Measurements from ENCODE around the gene USP20.

The USP20 gene

GRCh38 chr9:129823542-129823934, 11.7 kb upstream of the USP20 start:
- no peak for DNase-seq (ENCODE audit: low read depth in 2 of 2)

- DNase-seq (ENCODE audit: low read depth in 2 of 2) = peak; percentile 84 to 85
Measured at GRCh38 chr9:129823935-129824601, 11.2 kb upstream of the USP20 start, which contains the start of gene TOR1A. Gene TOR1A (minus strand): TSS chr9:129824136. CDS start chr9:129824085, 51 bp downstream.

GRCh38 chr9:129826344-129826743, 8.9 kb upstream of the USP20 start:
- DNase-seq (ENCODE audit: low read depth in 2 of 2) = no peak

- DNase-seq (ENCODE audit: low read depth in 2 of 2) = no peak
Measured at GRCh38 chr9:129826759-129827158, 8.5 kb upstream of the USP20 start.

- DNase-seq (ENCODE audit: low read depth in 2 of 2) = no peak
Measured at GRCh38 chr9:129828051-129828450, 7.2 kb upstream of the USP20 start.

- no peak for DNase-seq (ENCODE audit: low read depth in 2 of 2)
Measured at GRCh38 chr9:129828969-129829368, 6.3 kb upstream of the USP20 start.

- DNase-seq (ENCODE audit: low read depth in 2 of 2) = no peak
Measured at GRCh38 chr9:129832982-129833381, 2.3 kb upstream of the USP20 start.

GRCh38 chr9:129834489-129835127, 650 bp upstream of the USP20 start:
- DNase-seq (ENCODE audit: low read depth in 2 of 2) = no peak

- no peak for DNase-seq (ENCODE audit: low read depth in 2 of 2)
Measured at GRCh38 chr9:129835860-129836223, 584 bp downstream of the USP20 start.

GRCh38 chr9:129836311-129837007, 1.2 kb downstream of the USP20 start:
- DNase-seq (ENCODE audit: low read depth in 2 of 2) = no peak

GRCh38 chr9:129838707-129839259, 3.5 kb downstream of the USP20 start:
- peak in 1 of 2 experiments; percentile 20 for DNase-seq (ENCODE audit: low read depth in 2 of 2)

GRCh38 chr9:129839324-129840023, 4.2 kb downstream of the USP20 start:
- no peak for DNase-seq (ENCODE audit: low read depth in 2 of 2)

GRCh38 chr9:129840034-129840433, 4.8 kb downstream of the USP20 start:
- DNase-seq (ENCODE audit: low read depth in 2 of 2) = no peak

- no peak for DNase-seq (ENCODE audit: low read depth in 2 of 2)
Measured at GRCh38 chr9:129841071-129841470, 5.8 kb downstream of the USP20 start.

- DNase-seq (ENCODE audit: low read depth in 2 of 2) = no peak
Measured at GRCh38 chr9:129845373-129845772, 10.1 kb downstream of the USP20 start.

GRCh38 chr9:129848712-129849441, 13.6 kb downstream of the USP20 start:
- no peak for DNase-seq (ENCODE audit: low read depth in 2 of 2)

- no peak for DNase-seq (ENCODE audit: low read depth in 2 of 2)
Measured at GRCh38 chr9:129849901-129850300, 14.6 kb downstream of the USP20 start.

GRCh38 chr9:129850821-129851550, 15.7 kb downstream of the USP20 start:
- no peak for DNase-seq (ENCODE audit: low read depth in 2 of 2)

GRCh38 chr9:129851821-129852220, 16.6 kb downstream of the USP20 start:
- DNase-seq (ENCODE audit: low read depth in 2 of 2) = no peak

- DNase-seq (ENCODE audit: low read depth in 2 of 2) = no peak
Measured at GRCh38 chr9:129852579-129852978, 17.3 kb downstream of the USP20 start.

- no peak for DNase-seq (ENCODE audit: low read depth in 2 of 2)
Measured at GRCh38 chr9:129853614-129854013, 18.4 kb downstream of the USP20 start.
